ENCODE data around the gene EYS. TPM values are rescaled to one million over a fixed set of nuclear protein-coding genes. Genes with fewer than 3 reads are reported as not detected.

Gene EYS
- total and polyA plus RNA-seq, 9 of the 15 experiments (the other 6 are each of a cell fraction or from before 2014, with no cell fraction given) = 0.03 to 0.36 (median 0.10) TPM; not detected in 2

- no peaks in the 10 kb centered on the region for H4K20me1 ChIP-seq (replicated peaks; ENCODE audit: control insufficient read depth, insufficient read depth, low read length)
- H3K4me2 ChIP-seq (ENCODE audit: insufficient read depth, low read length) = no peak overlapping the region
- WGBS (ENCODE audit: insufficient coverage, low coverage, missing lambda C conversion rate) = 0% methylated on average over 1 of the region's 1 CpG
- no peak overlapping the region for H3K4me3 ChIP-seq
- ChIA-PET CTCF (ENCODE audit: low intra/inter-chr PET ratio) (no interaction called here), POLR2A (no interaction called here)
- FAIRE-seq (no peak), DNase-seq (ENCODE audit: extremely low read depth in 1 of 4, low spot score in 3 of 4) (no peak), ATAC-seq (no peak)
- H3K9ac ChIP-seq (ENCODE audit: insufficient read depth in 1 of 2, low read depth in 2 of 2, low read length in 2 of 2) = no peak overlapping the region
- no peak overlapping the region for H3K27ac ChIP-seq (ENCODE audit: extremely low read depth, low read depth, low read length)
- H3K9me3 ChIP-seq (replicated peaks; ENCODE audit: control insufficient read depth, insufficient read depth, low read depth, low read length) = no peaks in the 10 kb centered on the region
- no peaks in the 10 kb centered on the region for H3K27me3 ChIP-seq (ENCODE audit: control insufficient read depth in 2 of 2, insufficient read depth in 2 of 2, low read length in 2 of 2)
- H3K9me1 ChIP-seq (ENCODE audit: control insufficient read depth, insufficient read depth, low read length) = no peaks in the 10 kb centered on the region
- no peak overlapping the region for H2AFZ ChIP-seq (ENCODE audit: low read depth, low read length)
- no peak for TF ChIP-seq NRF1 (conservative IDR thresholded peaks at IDR 0.05 in 1 of 2, IDR thresholded peaks at IDR 0.05 in 1 of 2)
- no peak for TF ChIP-seq TCF3 (CRISPR knock-in tag; IDR thresholded peaks at IDR 0.05)
- TF ChIP-seq ARID2 (IDR thresholded peaks at IDR 0.05) = no peak
- no peak for TF ChIP-seq PTBP1 (IDR thresholded peaks at IDR 0.05; ENCODE audit: low read depth, low read length)
- no peak for TF ChIP-seq CEBPG (CRISPR knock-in tag; IDR thresholded peaks at IDR 0.05)
- no peak for TF ChIP-seq CEBPG (tag; conservative IDR thresholded peaks at IDR 0.05 in 1 of 2, IDR thresholded peaks at IDR 0.05 in 1 of 2)
- no peak for TF ChIP-seq ZFP36 (IDR thresholded peaks at IDR 0.05; ENCODE audit: low read depth, low read length, partially characterized antibody)
- no peak for TF ChIP-seq BCOR (IDR thresholded peaks at IDR 0.05)
- no peak for TF ChIP-seq ETS2 (tag; IDR thresholded peaks at IDR 0.05; ENCODE audit: borderline replicate concordance, poor library complexity, severe bottlenecking)
- no peak for TF ChIP-seq ZNF583 (CRISPR knock-in tag; IDR thresholded peaks at IDR 0.05)
- no peak for TF ChIP-seq KAT2B (IDR thresholded peaks at IDR 0.05; ENCODE audit: low read depth, low read length)
- no peaks in the 10 kb centered on the region for H3K36me3 ChIP-seq (ENCODE audit: control insufficient read depth, insufficient read depth, low read length)
- H3K79me2 ChIP-seq (ENCODE audit: control insufficient read depth, insufficient read depth, low read length) = no peaks in the 10 kb centered on the region
- in situ Hi-C loops (cut with MboI) = no loop called here
- no peaks in the 10 kb centered on the region for H3K4me1 ChIP-seq (replicated peaks in 1 of 2; ENCODE audit: control insufficient read depth in 2 of 2, insufficient read depth in 2 of 2, low read length in 2 of 2)
- no TSS peak for BruUV-seq (replicated peaks)
- intact Hi-C loops (cut with micrococcal nuclease) = no loop called here
Observed at GRCh38 chr6:64644024-64644423, 1063.0 kb downstream of the EYS start.
